Muscle layer of duodenum (tissue), 2 donors: ENCODE results near the gene RMP24.

ENCODE experiments used
- H3K27ac ChIP-seq: one replicate; pipeline ENCODE4 v1.7.0; 2013; ENCODE audit warnings: mild to moderate bottlenecking, low read length
- H3K27me3 ChIP-seq: one replicate; pipeline ENCODE4 v1.7.0; 2013; ENCODE audit warnings: low read depth, mild to moderate bottlenecking, control low read depth, low read length
- H3K36me3 ChIP-seq, 2 donors: one replicate each; pipeline ENCODE4 v1.7.0; 2013; ENCODE audit warnings: low read length in 2 of 2, control low read depth in 1 of 2, mild to moderate bottlenecking in 1 of 2; ENCODE audit not compliant: insufficient read depth in 2 of 2, control insufficient read depth in 1 of 2
- H3K4me1 ChIP-seq, 2 donors: one replicate each; pipeline ENCODE4 v1.7.0; 2013; ENCODE audit warnings: low read length in 2 of 2, mild to moderate bottlenecking in 2 of 2, control low read depth in 1 of 2, moderate library complexity in 1 of 2; ENCODE audit not compliant: insufficient read depth in 2 of 2, control insufficient read depth in 1 of 2
- H3K4me3 ChIP-seq, 2 donors: one replicate each; pipeline ENCODE4 v1.7.0; 2013; ENCODE audit warnings: low read length in 2 of 2, low read depth in 1 of 2, mild to moderate bottlenecking in 1 of 2
- H3K9me3 ChIP-seq, 2 donors: one replicate each; pipeline ENCODE4 v1.7.0; 2013; ENCODE audit warnings: low read length in 2 of 2, control low read depth in 1 of 2, mild to moderate bottlenecking in 1 of 2; ENCODE audit not compliant: control insufficient read depth in 1 of 2
- donor health status: healthy.

The RMP24 gene

GRCh38 chr18:35968278-35968880 lies 4.1 kb upstream of the RMP24 start:
- Histone ChIP-seq H3K4me3 (no peak overlapping the region), H3K4me1 (peaks cover 4 to 10% of the 10 kb centered on the region in 2 donors), H3K36me3 (no peaks in the 10 kb centered on the region), H3K27me3 (no peaks in the 10 kb centered on the region), H3K9me3 (no peaks in the 10 kb centered on the region), H3K27ac (no peak overlapping the region)

DNA sequence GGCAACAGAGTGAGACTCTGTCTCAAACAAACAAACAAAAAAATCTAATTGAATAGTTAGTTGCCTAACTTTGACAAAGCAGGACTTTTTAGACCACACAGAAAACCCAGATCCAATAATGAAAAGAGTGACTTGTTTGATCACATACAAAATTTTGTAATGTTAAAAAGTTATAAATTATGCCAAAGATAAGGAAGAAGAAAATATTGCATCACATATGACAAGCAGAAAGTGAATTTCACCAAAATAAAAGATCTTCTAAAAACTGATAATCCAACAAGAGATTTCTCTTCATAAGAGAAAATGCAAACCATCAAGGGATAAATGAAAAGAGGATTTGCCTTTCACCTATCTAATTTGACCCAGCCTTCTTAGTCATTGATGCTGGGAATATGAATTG lies 2.8 kb upstream of the RMP24 start:
- Histone ChIP-seq H3K36me3 (no peaks in the 10 kb centered on the region), H3K4me3 (no peak overlapping the region), H3K4me1 (peaks cover 6 to 23% of the 10 kb centered on the region in 2 donors), H3K27ac (no peak overlapping the region), H3K27me3 (no peaks in the 10 kb centered on the region), H3K9me3 (no peaks in the 10 kb centered on the region)

- no peaks in the 10 kb centered on the region for H3K27me3 ChIP-seq
- H3K9me3 ChIP-seq: no peaks in the 10 kb centered on the region
- peaks cover 6 to 23% of the 10 kb centered on the region in 2 donors for H3K4me1 ChIP-seq
- H3K36me3 ChIP-seq: peaks cover 8 to 10% of the 10 kb centered on the region in 2 donors
- H3K27ac ChIP-seq: peak overlapping the region; percentile 93
- peak overlapping the region; percentile 95 to 96 for H3K4me3 ChIP-seq
Observed at GRCh38 chr18:35971661-35972196, 750 bp upstream of the RMP24 start.

- H3K27me3 ChIP-seq: no peaks in the 10 kb centered on the region
- peak overlapping the region; percentile 95 to 96 for H3K4me3 ChIP-seq
- no peaks in the 10 kb centered on the region for H3K9me3 ChIP-seq
- H3K27ac ChIP-seq: no peak overlapping the region
- H3K36me3 ChIP-seq: peaks cover 26 to 27% of the 10 kb centered on the region in 2 donors
- peaks cover 6 to 23% of the 10 kb centered on the region in 2 donors for H3K4me1 ChIP-seq
Observed at GRCh38 chr18:35973650-35974049, 1.2 kb downstream of the RMP24 start.

GRCh38 chr18:35974181-35974580 lies 1.7 kb downstream of the RMP24 start:
- peak overlapping the region in 1 of 2 donors; percentile 96 for H3K4me3 ChIP-seq
- H3K27me3 ChIP-seq: no peaks in the 10 kb centered on the region
- H3K9me3 ChIP-seq: no peaks in the 10 kb centered on the region
- H3K27ac ChIP-seq: no peak overlapping the region
- peaks cover 6 to 23% of the 10 kb centered on the region in 2 donors for H3K4me1 ChIP-seq
- H3K36me3 ChIP-seq: peaks cover 30 to 32% of the 10 kb centered on the region in 2 donors

DNA sequence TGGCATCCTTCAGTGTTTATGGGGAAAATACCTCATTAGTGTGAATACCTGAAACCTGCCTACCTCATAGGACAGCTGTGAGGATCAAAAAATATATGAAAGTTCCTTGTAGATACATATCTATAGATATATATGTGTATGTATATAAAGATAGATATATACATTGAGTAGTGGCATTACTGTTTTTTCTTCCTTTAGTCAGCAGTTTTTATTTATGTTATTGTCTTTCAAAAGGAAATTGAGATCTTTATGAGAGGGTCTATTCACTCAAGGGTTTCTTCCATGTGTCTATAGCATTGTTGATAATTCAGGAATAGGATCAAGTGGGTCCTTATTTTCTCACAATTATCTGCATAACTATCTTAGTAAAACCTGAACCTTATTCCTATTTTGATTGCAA lies 6.6 kb downstream of the RMP24 start:
- Histone ChIP-seq H3K4me1 (peaks cover 0 to 5% of the 10 kb centered on the region in 2 donors), H3K36me3 (peaks cover 36 to 57% of the 10 kb centered on the region in 2 donors), H3K4me3 (no peak overlapping the region), H3K27ac (no peak overlapping the region), H3K9me3 (no peaks in the 10 kb centered on the region), H3K27me3 (no peaks in the 10 kb centered on the region)

DNA sequence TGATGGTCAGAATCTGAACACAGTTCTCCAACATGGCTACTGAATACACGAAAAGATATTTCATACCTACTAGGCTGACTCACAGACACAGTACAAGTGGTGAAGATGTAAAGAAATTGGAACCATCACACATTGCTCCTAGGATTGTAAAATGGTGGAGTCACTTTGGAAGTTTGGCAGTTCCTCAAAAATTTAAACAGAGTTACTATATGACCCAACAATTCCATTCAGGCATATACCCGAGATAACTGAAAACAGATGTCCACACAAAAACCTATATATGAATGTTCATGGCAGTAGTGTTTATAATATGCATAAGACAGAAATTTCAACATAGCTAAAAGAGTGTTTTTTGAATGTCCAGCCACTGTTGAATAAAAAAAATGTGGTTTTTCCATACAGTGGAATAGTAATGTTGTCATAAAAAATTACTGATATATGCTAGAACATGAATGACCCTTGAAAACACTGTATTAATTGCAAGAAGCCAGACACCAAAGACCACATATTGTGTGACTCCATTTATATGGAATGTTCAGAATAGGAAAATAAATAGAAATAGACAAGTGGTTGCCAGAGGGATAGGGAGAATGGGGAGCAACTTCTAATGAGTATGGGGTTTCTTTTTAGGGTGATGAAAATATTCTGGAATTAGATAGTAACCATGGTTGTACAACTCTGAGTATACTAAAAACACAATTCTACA lies 10.1 kb downstream of the RMP24 start:
- Histone ChIP-seq H3K9me3 (no peaks in the 10 kb centered on the region), H3K4me1 (no peaks in the 10 kb centered on the region), H3K27ac (no peak overlapping the region), H3K36me3 (peaks cover 21 to 44% of the 10 kb centered on the region in 2 donors), H3K27me3 (no peaks in the 10 kb centered on the region), H3K4me3 (no peak overlapping the region)

- H3K4me3 ChIP-seq: no peak overlapping the region
- H3K4me1 ChIP-seq: no peaks in the 10 kb centered on the region
- peaks cover 15 to 38% of the 10 kb centered on the region in 2 donors for H3K36me3 ChIP-seq
- H3K27ac ChIP-seq: no peak overlapping the region
- H3K27me3 ChIP-seq: no peaks in the 10 kb centered on the region
- no peaks in the 10 kb centered on the region for H3K9me3 ChIP-seq
Observed at GRCh38 chr18:35983147-35983546, 10.7 kb downstream of the RMP24 start.

DNA sequence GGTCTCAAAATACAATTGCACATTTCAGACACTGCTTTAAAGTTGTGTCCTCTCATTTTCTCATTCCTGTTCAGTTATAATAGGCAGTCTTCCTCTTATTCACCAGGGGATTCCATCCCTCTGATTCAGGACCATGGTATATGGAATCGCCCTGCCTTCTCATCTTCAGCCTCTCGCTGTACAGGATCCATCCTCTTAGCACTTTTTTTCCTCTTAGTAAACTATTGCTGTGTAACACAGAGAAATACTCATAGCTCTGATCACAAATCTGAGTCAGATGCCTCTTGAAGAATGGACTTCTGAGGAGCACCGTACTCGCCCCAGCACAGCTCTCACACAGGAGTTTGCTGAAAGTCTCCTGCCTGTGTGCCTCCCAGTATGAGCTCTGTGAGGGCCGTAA lies 11.3 kb downstream of the RMP24 start:
- peaks cover 14 to 31% of the 10 kb centered on the region in 2 donors for H3K36me3 ChIP-seq
- no peak overlapping the region for H3K27ac ChIP-seq
- no peak overlapping the region for H3K4me3 ChIP-seq
- no peaks in the 10 kb centered on the region for H3K9me3 ChIP-seq
- no peaks in the 10 kb centered on the region for H3K27me3 ChIP-seq
- no peaks in the 10 kb centered on the region for H3K4me1 ChIP-seq

DNA sequence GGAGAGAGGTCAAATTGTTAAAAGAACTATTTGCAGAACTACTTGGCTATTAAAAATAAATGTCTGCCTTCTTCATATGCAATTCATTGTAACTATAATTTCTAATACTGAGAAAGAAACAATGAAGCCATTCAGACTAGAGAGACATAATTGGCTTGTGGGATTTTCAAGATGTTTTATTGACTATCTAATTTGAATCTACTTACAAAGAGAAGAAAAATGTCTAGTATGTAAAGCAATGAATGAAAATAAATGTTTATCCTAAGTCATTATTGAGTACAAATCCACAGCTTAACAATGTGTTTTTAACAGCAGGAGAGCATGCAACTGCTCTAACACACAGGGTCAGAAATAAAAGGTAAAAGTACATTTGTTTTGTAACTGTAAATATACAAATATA lies 19.2 kb downstream of the RMP24 start:
- H3K36me3 ChIP-seq: peaks cover 15 to 26% of the 10 kb centered on the region in 2 donors
- H3K4me3 ChIP-seq: no peak overlapping the region
- H3K9me3 ChIP-seq: no peaks in the 10 kb centered on the region
- no peaks in the 10 kb centered on the region for H3K27me3 ChIP-seq
- no peaks in the 10 kb centered on the region for H3K4me1 ChIP-seq
- H3K27ac ChIP-seq: no peak overlapping the region

- Histone ChIP-seq H3K4me1 (no peaks in the 10 kb centered on the region), H3K4me3 (no peak overlapping the region), H3K36me3 (peaks cover 15 to 26% of the 10 kb centered on the region in 2 donors), H3K27me3 (no peaks in the 10 kb centered on the region), H3K9me3 (no peaks in the 10 kb centered on the region), H3K27ac (no peak overlapping the region)
Observed at GRCh38 chr18:35993013-35993412, 20.5 kb downstream of the RMP24 start.
